Stimulated activated CD8-positive, alpha-beta memory T cell treated with anti-CD3 and anti-CD28 coated beads, Interleukin-12 subunit alpha, Interleukin-12 subunit beta, amount 100 ng/mL, for 24 hours (primary cell): ENCODE measurements around the gene CRACR2A.
A peak's percentile ranks its signal among the peaks of the same experiment; 100 is the strongest.

ENCODE experiments used
- DNase-seq: peaks from one replicate; pipeline ENCODE4 v3.0.0-alpha.2; 2020; ENCODE audit errors: extremely low read depth

CRACR2A gene

GRCh38 chr12:3752741-3753486 lies at the start of gene CRACR2A:
Gene CRACR2A (minus strand): TSS chr12:3753109. CDS start chr12:3696999, 56,110 bp downstream.
- peak; percentile 70 for DNase-seq

GRCh38 chr12:3797531-3798048 lies 44.7 kb upstream of the CRACR2A start:
- no peak for DNase-seq

GRCh38 chr12:3795492-3796133 lies 42.7 kb upstream of the CRACR2A start:
- DNase-seq = no peak

GRCh38 chr12:3795066-3795465 lies 42.2 kb upstream of the CRACR2A start:
- DNase-seq = no peak

- DNase-seq = no peak
Measured at GRCh38 chr12:3792623-3793288, 39.8 kb upstream of the CRACR2A start.

GRCh38 chr12:3791256-3791874 lies 38.5 kb upstream of the CRACR2A start:
- DNase-seq = no peak

- DNase-seq = no peak
Measured at GRCh38 chr12:3790642-3791041, 37.7 kb upstream of the CRACR2A start.

- no peak for DNase-seq
Measured at GRCh38 chr12:3789838-3790237, 36.9 kb upstream of the CRACR2A start.

- no peak for DNase-seq
Measured at GRCh38 chr12:3777206-3777809, 24.4 kb upstream of the CRACR2A start.

- DNase-seq = no peak
Measured at GRCh38 chr12:3775385-3776035, 22.6 kb upstream of the CRACR2A start.

- DNase-seq = no peak
Measured at GRCh38 chr12:3772380-3772779, 19.5 kb upstream of the CRACR2A start.

GRCh38 chr12:3771853-3772252 lies 18.9 kb upstream of the CRACR2A start:
- DNase-seq = no peak

- no peak for DNase-seq
Measured at GRCh38 chr12:3770891-3771290, 18.0 kb upstream of the CRACR2A start.

- no peak for DNase-seq
Measured at GRCh38 chr12:3768911-3769447, 16.1 kb upstream of the CRACR2A start.

GRCh38 chr12:3761116-3761735 lies 8.3 kb upstream of the CRACR2A start:
- no peak for DNase-seq

- DNase-seq = no peak
Measured at GRCh38 chr12:3759878-3760277, 7.0 kb upstream of the CRACR2A start.

- DNase-seq = no peak
Measured at GRCh38 chr12:3757261-3757660, 4.4 kb upstream of the CRACR2A start.

- DNase-seq = no peak
Measured at GRCh38 chr12:3755898-3756297, 3.0 kb upstream of the CRACR2A start.

GRCh38 chr12:3753544-3754284 lies 805 bp upstream of the CRACR2A start:
- DNase-seq = no peak
